HepG2 (cell line): ENCODE results near the gene PLCB2. TPM values are rescaled to one million over a fixed set of nuclear protein-coding genes. Genes with fewer than 3 reads are reported as not detected.

Experiments
- EED ChIP-seq: sonication (generic); formaldehyde crosslinking; IDR thresholded peaks from 2 replicates; pipeline ENCODE4 v1.5.0; 2020; ENCODE audit warnings: mild to moderate bottlenecking, missing genetic modification reagents
- ISX ChIP-seq: sonication (generic); formaldehyde crosslinking; conservative IDR thresholded peaks from 2 replicates; pipeline ENCODE4 v1.5.0; 2020; ENCODE audit warnings: missing genetic modification reagents
- KLF16 ChIP-seq, 2 experiments: sonication (generic) in 1 of 2; formaldehyde crosslinking in 1 of 2; IDR thresholded peaks; 2 replicates each; pipeline versions ENCODE4 v1.6.1 to v1.8.0; 2016 to 2023; ENCODE audit warnings: missing genetic modification reagents in 2 of 2, missing compliant biosample characterization in 1 of 2
- NR2F6 ChIP-seq, 2 experiments: IDR thresholded peaks; 2 replicates each; pipeline ENCODE4 v1.6.1; 2016; ENCODE audit warnings: antibody characterized with exemption in 1 of 2, mild to moderate bottlenecking in 1 of 2
- PLRG1 ChIP-seq: fragments of 450-650 bp; conservative IDR thresholded peaks from 2 replicates; pipeline ENCODE4 v1.6.1; 2016
- REXO4 ChIP-seq: sonication (generic); formaldehyde crosslinking; IDR thresholded peaks from 2 replicates; pipeline ENCODE4 v1.8.0; 2022; ENCODE audit warnings: missing genetic modification reagents, mild to moderate bottlenecking, borderline replicate concordance
- SPEN ChIP-seq: sonication (generic); formaldehyde crosslinking; IDR thresholded peaks from 2 replicates; pipeline ENCODE4 v1.5.1; 2020; ENCODE audit warnings: low read depth, mild to moderate bottlenecking, missing genetic modification reagents
- ZNF20 ChIP-seq: sonication (generic); formaldehyde crosslinking; IDR thresholded peaks from 2 replicates; pipeline ENCODE4 v1.4.0; 2020; ENCODE audit warnings: mild to moderate bottlenecking, moderate library complexity, missing genetic modification reagents
- ZNF430 ChIP-seq: sonication (generic); formaldehyde crosslinking; IDR thresholded peaks from 2 replicates; pipeline ENCODE4 v1.9.0; 2021; ENCODE audit warnings: mild to moderate bottlenecking, missing genetic modification reagents
- ZNF598 ChIP-seq: sonication (generic); formaldehyde crosslinking; IDR thresholded peaks from 2 replicates; pipeline ENCODE4 v1.5.1; 2020; ENCODE audit warnings: mild to moderate bottlenecking, missing genetic modification reagents, borderline replicate concordance
- ZNF788 ChIP-seq: sonication (generic); formaldehyde crosslinking; IDR thresholded peaks from 2 replicates; pipeline ENCODE4 v1.5.0; 2020; ENCODE audit warnings: mild to moderate bottlenecking, missing genetic modification reagents, borderline replicate concordance
- polyA plus RNA-seq, 8 experiments: library from polyadenylated mRNA; depleted of rRNA in 3 of 8; stranded (reverse) in 7 of 8; unstranded in 1 of 8; fragments of >200 nt; fragmentation: Illumina TruSeq in 4 of 8; extraction: Trizol in 4 of 8; gene quantifications; 2 replicates each; pipeline versions ENCODE4 v1.2.1 to v1.2.3, GENCODE V29; 2011 to 2016; ENCODE audit warnings: low read depth in 4 of 8, missing spikeins in 1 of 8, mixed read lengths in 1 of 8; ENCODE audit not compliant: insufficient read depth in 1 of 8
- total RNA-seq, 5 experiments: library from RNA; depleted of rRNA; stranded (reverse); fragments of >200 nt; fragmentation: Illumina TruSeq; extraction: Trizol; gene quantifications; 2 replicates each; pipeline ENCODE4 v1.2.3, GENCODE V29; 2016; ENCODE audit warnings: low read depth in 1 of 5
- TF ChIP-seq, protein P1 (sequence below): sonication (generic); formaldehyde crosslinking; IDR thresholded peaks from 2 replicates; pipeline ENCODE4 v1.4.0; 2020; ENCODE audit warnings: missing genetic modification reagents

PLCB2 gene
- total and polyA plus RNA-seq, 2 of the 13 experiments (the other 11 are each of a cell fraction or from before 2014, with no cell fraction given): 0.11 TPM; not detected in 1

DNA sequence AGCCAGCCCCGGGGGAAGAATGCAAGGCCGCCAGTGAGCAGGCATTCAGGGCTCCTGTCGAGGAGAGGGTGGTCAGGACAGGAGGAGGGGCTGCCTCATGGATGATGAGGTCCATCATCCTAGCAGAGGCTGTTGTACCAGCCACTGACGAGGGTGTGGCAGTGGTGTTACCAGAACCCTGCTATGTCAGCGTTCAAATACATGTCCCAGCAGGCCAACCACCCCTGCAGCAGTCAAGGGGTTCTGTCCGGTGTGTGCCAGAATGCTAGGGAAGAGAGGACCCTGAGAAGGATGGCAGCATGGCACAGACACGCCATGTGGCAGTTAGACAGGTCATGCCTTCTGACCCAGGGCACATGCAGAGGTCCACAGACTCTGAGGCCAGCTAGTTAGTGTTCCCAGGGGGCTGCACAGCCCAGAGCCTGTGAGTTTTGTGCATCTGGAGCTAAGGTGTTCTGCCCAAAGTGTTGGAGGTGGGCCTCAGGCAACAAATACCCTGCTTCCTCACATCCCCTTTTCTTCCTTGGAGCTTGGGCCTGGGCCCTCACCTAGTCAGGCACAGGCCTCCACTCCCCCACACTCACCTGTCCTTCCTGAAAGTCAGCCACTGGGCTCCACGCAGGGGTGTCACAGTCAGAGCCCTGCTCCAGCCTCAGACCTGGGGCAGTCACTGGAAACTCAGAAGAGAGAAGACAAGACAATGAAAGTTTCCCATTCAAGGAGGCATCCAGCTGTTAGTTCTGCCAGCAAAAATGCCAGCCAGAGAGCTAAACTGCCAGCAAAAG lies 61.0 kb downstream of the PLCB2 start (continued):
- no peak for TF ChIP-seq PLRG1
- no peak for TF ChIP-seq ZNF598 (CRISPR knock-in tag)
- TF ChIP-seq, protein P1, sequence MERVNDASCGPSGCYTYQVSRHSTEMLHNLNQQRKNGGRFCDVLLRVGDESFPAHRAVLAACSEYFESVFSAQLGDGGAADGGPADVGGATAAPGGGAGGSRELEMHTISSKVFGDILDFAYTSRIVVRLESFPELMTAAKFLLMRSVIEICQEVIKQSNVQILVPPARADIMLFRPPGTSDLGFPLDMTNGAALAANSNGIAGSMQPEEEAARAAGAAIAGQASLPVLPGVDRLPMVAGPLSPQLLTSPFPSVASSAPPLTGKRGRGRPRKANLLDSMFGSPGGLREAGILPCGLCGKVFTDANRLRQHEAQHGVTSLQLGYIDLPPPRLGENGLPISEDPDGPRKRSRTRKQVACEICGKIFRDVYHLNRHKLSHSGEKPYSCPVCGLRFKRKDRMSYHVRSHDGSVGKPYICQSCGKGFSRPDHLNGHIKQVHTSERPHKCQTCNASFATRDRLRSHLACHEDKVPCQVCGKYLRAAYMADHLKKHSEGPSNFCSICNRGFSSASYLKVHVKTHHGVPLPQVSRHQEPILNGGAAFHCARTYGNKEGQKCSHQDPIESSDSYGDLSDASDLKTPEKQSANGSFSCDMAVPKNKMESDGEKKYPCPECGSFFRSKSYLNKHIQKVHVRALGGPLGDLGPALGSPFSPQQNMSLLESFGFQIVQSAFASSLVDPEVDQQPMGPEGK (CRISPR knock-in tag): no peak
- no peak for TF ChIP-seq ZNF430
- TF ChIP-seq ISX: no peak
- TF ChIP-seq NR2F6 (IDR thresholded peaks at IDR 0.05): no peak
- TF ChIP-seq NR2F6 (CRISPR knock-in tag; IDR thresholded peaks at IDR 0.05): no peak
- no peak for TF ChIP-seq EED (CRISPR knock-in tag)
- TF ChIP-seq ZNF20 (CRISPR knock-in tag): no peak
- no peak for TF ChIP-seq ZNF788 (CRISPR knock-in tag)
- no peak for TF ChIP-seq KLF16 (CRISPR knock-in tag; IDR thresholded peaks at IDR 0.05)
- TF ChIP-seq SPEN: no peak
- no peak for TF ChIP-seq REXO4
